ENCODE results near the gene MAB21L3. TPM values are rescaled to one million over a fixed set of nuclear protein-coding genes. Genes with fewer than 3 reads are reported as not detected.

Gene MAB21L3
- total RNA-seq, 1 donor from 2014 or later, result not detected

GRCh38 chr1:116182019-116182714, 71.0 kb downstream of the MAB21L3 start:
- H3K27me3 ChIP-seq (ENCODE audit: control insufficient read depth in 3 of 3, insufficient read depth in 3 of 3, low read length in 3 of 3), result no peaks in the 10 kb centered on the region
- no peaks in the 10 kb centered on the region for H3K36me3 ChIP-seq (ENCODE audit: control insufficient read depth in 3 of 3, insufficient read depth in 3 of 3, low read length in 3 of 3)
- peak overlapping the region; percentile 60 for H3K27ac ChIP-seq (ENCODE audit: low read depth, low read length)
- peaks cover 0 to 4% (median 0%) of the 10 kb centered on the region in 3 donors for H3K4me1 ChIP-seq (ENCODE audit: control insufficient read depth in 3 of 3, insufficient read depth in 3 of 3, low read length in 3 of 3)
- no peak overlapping the region for H3K4me3 ChIP-seq (ENCODE audit: low read length in 3 of 3)
- no peak overlapping the region for H3K9ac ChIP-seq (ENCODE audit: low read depth in 1 of 3, low read length in 3 of 3)
- no peaks in the 10 kb centered on the region for H3K9me3 ChIP-seq (ENCODE audit: control insufficient read depth in 3 of 3, low read length in 3 of 3)

Other genes starting within 250 kb of the MAB21L3 start
- gene SLC22A15, start 134.9 kb upstream of the MAB21L3 start, total RNA-seq, result under 0.01 TPM

Data from skeletal muscle tissue (tissue), 4 donors.